GM18907 (cell line): ENCODE data around the gene CAP2.
"Not testable (repeated sequence)": the region's sequence is repeated elsewhere in the genome, so short reads cannot be mapped to it uniquely, and the experiment has no call there.

ENCODE experiments used
- ATAC-seq: cut with Tn5 transposase; IDR thresholded peaks from one replicate; pipeline ENCODE4 v1.9.1; 2021; ENCODE audit warnings: mild to moderate bottlenecking, moderate library complexity; ENCODE audit not compliant: unreplicated experiment

The CAP2 gene

GRCh38 chr6:17497535-17498095, 104.2 kb downstream of the CAP2 start:
- no peak for ATAC-seq

- ATAC-seq: no peak
Observed at GRCh38 chr6:17501442-17501841, 108.0 kb downstream of the CAP2 start.

GRCh38 chr6:17501982-17502704, 108.7 kb downstream of the CAP2 start:
- no peak for ATAC-seq

GRCh38 chr6:17503051-17503450, 109.7 kb downstream of the CAP2 start:
- ATAC-seq: no peak

GRCh38 chr6:17504005-17504404, 110.6 kb downstream of the CAP2 start:
- ATAC-seq: no peak

- ATAC-seq: no peak
Observed at GRCh38 chr6:17505062-17505476, 111.7 kb downstream of the CAP2 start.

GRCh38 chr6:17505767-17506280, 112.4 kb downstream of the CAP2 start:
- no peak for ATAC-seq

- no peak for ATAC-seq
Observed at GRCh38 chr6:17506531-17506930, 113.1 kb downstream of the CAP2 start.

GRCh38 chr6:17506962-17507361, 113.6 kb downstream of the CAP2 start:
- ATAC-seq: no peak

GRCh38 chr6:17511084-17511483, 117.7 kb downstream of the CAP2 start:
- ATAC-seq: no peak

- no peak for ATAC-seq
Observed at GRCh38 chr6:17511580-17511979, 118.2 kb downstream of the CAP2 start.

- no peak for ATAC-seq
Observed at GRCh38 chr6:17519120-17519519, 125.7 kb downstream of the CAP2 start.

GRCh38 chr6:17525637-17526036, 132.2 kb downstream of the CAP2 start:
- no peak for ATAC-seq

- ATAC-seq: no peak
Observed at GRCh38 chr6:17527076-17527475, 133.7 kb downstream of the CAP2 start.

GRCh38 chr6:17530321-17530835, 137.0 kb downstream of the CAP2 start:
- ATAC-seq: no peak

GRCh38 chr6:17536586-17536985, 143.2 kb downstream of the CAP2 start:
- no peak for ATAC-seq

GRCh38 chr6:17542243-17542642, 148.8 kb downstream of the CAP2 start:
- ATAC-seq: no peak

- ATAC-seq: not testable (repeated sequence)
Observed at GRCh38 chr6:17545681-17546080, 152.3 kb downstream of the CAP2 start.

GRCh38 chr6:17551383-17551958, 158.1 kb downstream of the CAP2 start:
- no peak for ATAC-seq

GRCh38 chr6:17552861-17553260, 159.5 kb downstream of the CAP2 start:
- no peak for ATAC-seq

GRCh38 chr6:17556014-17556413, 162.6 kb downstream of the CAP2 start:
- ATAC-seq: no peak

GRCh38 chr6:17562636-17563035, 169.2 kb downstream of the CAP2 start:
- ATAC-seq: no peak
